Osteoblast (primary cell): ENCODE measurements around the gene NOTUM. TPM values are rescaled to one million over a fixed set of nuclear protein-coding genes. Genes with fewer than 3 reads are reported as not detected.

ENCODE experiments used
- DNase-seq: peaks from one replicate; pipeline ENCODE4 v3.0.0; 2011; ENCODE audit warnings: low spot score, mixed read lengths; ENCODE audit not compliant: insufficient read length; ENCODE audit errors: missing footprints
- H2AFZ ChIP-seq: 2 replicates; pipeline ENCODE4 v1.6.0; 2011; ENCODE audit warnings: mild to moderate bottlenecking, low read length
- H3K27ac ChIP-seq: 2 replicates; pipeline ENCODE4 v1.5.1; 2011; ENCODE audit warnings: mild to moderate bottlenecking, low read depth, low read length, moderate library complexity
- H3K27me3 ChIP-seq: 2 replicates; pipeline ENCODE4 v1.6.0; 2012; ENCODE audit warnings: mild to moderate bottlenecking, control low read depth, inconsistent platforms, low read length, moderate library complexity; ENCODE audit not compliant: insufficient read depth
- H3K36me3 ChIP-seq: 2 replicates; pipeline ENCODE4 v1.5.1; 2011; ENCODE audit warnings: mild to moderate bottlenecking, low read length, control low read depth, moderate library complexity; ENCODE audit not compliant: insufficient read depth
- H3K4me1 ChIP-seq: 2 replicates; pipeline ENCODE4 v1.5.1; 2011; ENCODE audit warnings: mild to moderate bottlenecking, low read length, control low read depth, moderate library complexity; ENCODE audit not compliant: insufficient read depth
- H3K4me2 ChIP-seq: 2 replicates; pipeline ENCODE4 v1.6.0; 2011; ENCODE audit warnings: mild to moderate bottlenecking, low read length; ENCODE audit not compliant: insufficient read depth
- H3K4me3 ChIP-seq: fragments of 200-600 bp; sonication (generic); 3 replicates; pipeline ENCODE4 v1.5.1; 2012; ENCODE audit warnings: mild to moderate bottlenecking, low read length, inconsistent platforms; ENCODE audit not compliant: insufficient read depth
- H3K79me2 ChIP-seq: 2 replicates; pipeline ENCODE4 v1.6.0; 2012; ENCODE audit warnings: mild to moderate bottlenecking, low read length, control low read depth, inconsistent platforms; ENCODE audit not compliant: insufficient read depth
- H3K9me3 ChIP-seq: 2 replicates; pipeline ENCODE4 v1.5.1; 2011; ENCODE audit warnings: low read depth, low read length, control low read depth
- H4K20me1 ChIP-seq: 2 replicates; pipeline ENCODE4 v1.6.0; 2012; ENCODE audit warnings: mild to moderate bottlenecking, low read length, control low read depth; ENCODE audit not compliant: insufficient read depth
- total RNA-seq: library from RNA; depleted of rRNA; stranded (reverse); fragments of >200 nt; gene quantifications from 2 replicates; pipeline ENCODE4 v1.2.3, GENCODE V29; 2012
- TF ChIP-seq, protein P1 (sequence below): IDR thresholded peaks from 2 replicates; pipeline ENCODE4 v1.5.1; 2011; ENCODE audit warnings: mild to moderate bottlenecking, low read depth, low read length, moderate library complexity; ENCODE audit errors: extremely low read depth

The NOTUM gene
- total RNA-seq, 1 donor: 0.72 TPM

DNA sequence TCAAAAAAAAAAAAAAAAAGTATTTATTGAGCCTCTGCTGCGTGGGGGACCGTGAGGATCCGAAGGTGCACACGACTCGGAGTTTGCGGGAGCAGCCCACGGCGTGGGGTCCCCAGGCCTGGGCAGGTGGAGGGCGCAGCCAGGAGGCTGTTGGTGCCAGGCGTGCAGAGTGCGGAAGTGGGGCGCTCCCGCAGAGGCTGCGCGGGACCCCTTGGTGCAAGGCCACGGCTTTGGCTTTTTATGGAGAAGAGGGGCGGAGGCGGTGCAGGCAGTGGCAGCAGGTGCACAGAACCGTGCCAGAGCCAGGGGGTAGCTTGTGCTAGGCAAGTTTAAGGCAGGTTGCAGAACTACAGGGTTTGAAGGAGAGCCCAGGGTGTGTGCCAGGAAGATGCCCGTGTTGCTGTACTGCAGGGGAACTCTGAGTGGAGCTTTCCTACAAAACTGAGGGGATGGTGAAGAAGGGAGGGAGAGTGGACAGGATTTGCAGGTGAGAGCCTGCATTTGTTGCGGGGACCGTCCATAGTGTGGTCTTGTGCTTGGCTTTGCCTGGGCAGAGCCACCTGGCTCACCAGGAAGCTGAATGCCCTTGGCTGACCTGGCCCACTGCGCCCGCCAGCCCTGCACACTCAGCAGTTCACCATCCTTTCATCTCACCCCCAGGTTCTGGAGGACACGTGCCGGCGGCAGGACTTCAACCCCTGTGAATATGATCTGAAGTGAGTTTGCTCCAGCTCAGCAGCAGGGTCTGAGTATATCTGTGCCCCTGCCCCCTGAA, 17.7 kb upstream of the NOTUM start:
- Histone ChIP-seq H2AFZ (no peak overlapping the region), H3K4me3 (peak overlapping the region; percentile 89)

DNA sequence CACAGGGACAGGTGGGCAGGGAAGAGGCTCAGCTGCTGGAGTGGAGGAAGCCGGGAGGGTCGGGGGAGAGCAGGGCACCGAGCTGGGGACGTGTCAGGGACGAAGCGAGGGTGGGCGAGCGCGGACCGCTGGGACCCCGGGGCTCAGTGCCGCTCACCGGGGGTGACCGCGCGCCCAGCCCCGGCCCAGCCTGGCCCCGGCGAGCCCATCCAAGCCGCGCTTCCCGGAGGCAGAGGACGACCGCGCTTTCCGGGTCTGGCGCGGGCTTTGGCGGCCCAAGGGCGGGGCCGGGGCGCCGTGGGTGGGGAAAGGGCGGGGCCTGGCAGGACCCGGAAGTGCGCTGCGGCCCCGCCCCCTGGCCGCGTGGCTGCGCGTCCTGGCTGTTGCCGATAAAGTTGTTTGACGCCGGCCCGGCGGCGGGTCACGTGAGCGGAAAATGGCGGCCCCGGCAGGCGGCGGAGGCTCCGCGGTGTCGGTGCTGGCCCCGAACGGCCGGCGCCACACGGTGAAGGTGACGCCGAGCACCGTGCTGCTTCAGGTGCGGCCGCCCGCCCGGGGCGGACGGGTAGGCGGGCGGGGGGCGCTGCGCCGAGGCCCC, 16.3 kb upstream of the NOTUM start, which contains the start of gene ASPSCR1:
ASPSCR1 (plus strand) TSS at position 419 of the 598 bp plus-strand sequence; CDS start at position 437, 18 bp downstream.
- Histone ChIP-seq H4K20me1 (no peaks in the 10 kb centered on the region), H3K27me3 (no peaks in the 10 kb centered on the region), H3K4me1 (peaks cover 7% of the 10 kb centered on the region), H3K36me3 (peaks cover 10% of the 10 kb centered on the region), H3K27ac (peak within 1 kb of the TSS; percentile 90), H3K4me2 (peak within 1 kb of the TSS; percentile 85), H3K4me3 (peak within 1 kb of the TSS; percentile 89), H2AFZ (peak within 1 kb of the TSS; percentile 80), H3K79me2 (peaks cover 16% of the 10 kb centered on the region), H3K9me3 (peaks cover 4% of the 10 kb centered on the region)
- TF ChIP-seq, protein P1, sequence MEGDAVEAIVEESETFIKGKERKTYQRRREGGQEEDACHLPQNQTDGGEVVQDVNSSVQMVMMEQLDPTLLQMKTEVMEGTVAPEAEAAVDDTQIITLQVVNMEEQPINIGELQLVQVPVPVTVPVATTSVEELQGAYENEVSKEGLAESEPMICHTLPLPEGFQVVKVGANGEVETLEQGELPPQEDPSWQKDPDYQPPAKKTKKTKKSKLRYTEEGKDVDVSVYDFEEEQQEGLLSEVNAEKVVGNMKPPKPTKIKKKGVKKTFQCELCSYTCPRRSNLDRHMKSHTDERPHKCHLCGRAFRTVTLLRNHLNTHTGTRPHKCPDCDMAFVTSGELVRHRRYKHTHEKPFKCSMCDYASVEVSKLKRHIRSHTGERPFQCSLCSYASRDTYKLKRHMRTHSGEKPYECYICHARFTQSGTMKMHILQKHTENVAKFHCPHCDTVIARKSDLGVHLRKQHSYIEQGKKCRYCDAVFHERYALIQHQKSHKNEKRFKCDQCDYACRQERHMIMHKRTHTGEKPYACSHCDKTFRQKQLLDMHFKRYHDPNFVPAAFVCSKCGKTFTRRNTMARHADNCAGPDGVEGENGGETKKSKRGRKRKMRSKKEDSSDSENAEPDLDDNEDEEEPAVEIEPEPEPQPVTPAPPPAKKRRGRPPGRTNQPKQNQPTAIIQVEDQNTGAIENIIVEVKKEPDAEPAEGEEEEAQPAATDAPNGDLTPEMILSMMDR: no peak
- peak; percentile 99 for DNase-seq

More for the DNA sequence above, 17.7 kb upstream of the NOTUM start:
- Histone ChIP-seq H3K79me2 (peaks cover 16% of the 10 kb centered on the region), H4K20me1 (no peaks in the 10 kb centered on the region), H3K36me3 (peaks cover 11% of the 10 kb centered on the region), H3K4me1 (peaks cover 7% of the 10 kb centered on the region), H3K4me2 (peak overlapping the region; percentile 85), H3K27me3 (no peaks in the 10 kb centered on the region), H3K9me3 (no peaks in the 10 kb centered on the region), H3K27ac (no peak overlapping the region)
- TF ChIP-seq, protein P1: no peak
- no peak for DNase-seq

DNA sequence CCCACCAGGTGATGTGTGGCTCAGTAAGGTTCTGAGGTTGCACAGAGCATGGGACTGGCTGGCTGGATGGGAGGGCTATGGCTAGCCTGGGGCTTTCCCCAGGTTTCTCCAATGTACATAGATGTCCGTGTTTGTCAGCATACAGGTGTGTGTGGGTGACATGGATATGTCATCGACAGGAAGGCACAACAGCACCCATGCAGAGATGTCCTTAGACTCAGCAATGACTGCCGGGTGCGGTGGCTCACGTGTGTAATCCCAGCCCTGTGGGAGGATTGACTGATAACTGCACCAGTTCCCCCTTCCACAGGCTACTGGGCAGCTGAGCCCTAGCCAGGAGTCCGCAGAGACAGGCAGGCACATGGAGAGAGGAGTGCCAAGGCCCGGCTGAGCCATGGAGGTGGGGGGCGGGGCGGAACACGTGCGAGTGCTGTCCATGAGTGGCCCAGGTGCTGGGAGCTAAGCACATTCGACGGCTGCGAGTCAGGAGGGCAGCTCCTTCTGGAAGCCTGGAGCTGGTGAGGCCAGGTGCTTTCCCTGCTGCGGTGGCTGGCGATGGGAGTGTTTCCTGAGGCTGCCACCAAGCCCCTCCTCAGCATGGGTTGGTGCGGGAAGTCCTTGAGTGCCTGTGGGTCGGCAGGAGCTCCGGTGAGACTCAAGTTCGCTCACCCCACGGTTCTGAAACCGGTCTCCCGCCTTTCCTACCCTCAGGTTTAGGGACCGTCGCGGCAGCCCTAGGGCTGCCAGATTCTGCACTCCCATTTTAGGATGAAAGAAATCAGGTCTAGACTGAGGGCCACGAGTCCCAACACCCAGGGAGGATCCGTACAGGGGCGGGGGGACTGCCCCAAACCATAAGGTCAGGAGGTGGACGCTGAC, 15.6 kb upstream of the NOTUM start:
- DNase-seq: no peak
- Histone ChIP-seq H4K20me1 (no peaks in the 10 kb centered on the region), H3K9me3 (peaks cover 4% of the 10 kb centered on the region), H3K36me3 (peaks cover 8% of the 10 kb centered on the region), H3K4me1 (peaks cover 7% of the 10 kb centered on the region), H3K27ac (peak overlapping the region; percentile 58), H3K4me3 (peak overlapping the region; percentile 89), H2AFZ (peak overlapping the region; percentile 80), H3K79me2 (peaks cover 16% of the 10 kb centered on the region), H3K4me2 (peak overlapping the region; percentile 84), H3K27me3 (no peaks in the 10 kb centered on the region)
- TF ChIP-seq, protein P1: no peak
